PC-3 (cell line): ENCODE results near the gene L3MBTL4. TPM values are rescaled to one million over a fixed set of nuclear protein-coding genes. Genes with fewer than 3 reads are reported as not detected.
A peak's percentile ranks its signal among the peaks of the same experiment; 100 is the strongest.

ENCODE experiments used
- ATAC-seq: fragments of 200-7000 bp; cut with Tn5 transposase; 2 replicates; pipeline ENCODE4 v1.9.1; 2020; ENCODE audit warnings: mild to moderate bottlenecking, moderate library complexity
- BruUV-seq: library from RNA; stranded (reverse); fragments of 400-500 nt; replicated peaks from 2 replicates; lab custom pipeline; 2021; lab: Mats Ljungman, UMichigan
- CTCF ChIA-PET: fragments of 300-600 bp; sonication (Branson Sonifier 250); formaldehyde crosslinking; loops from one replicate; lab custom pipeline; 2022; ENCODE audit warnings: antibody characterized with exemption; lab: Charles Lee
- POLR2A ChIA-PET: fragments of 300-600 bp; sonication (Branson Sonifier 250); formaldehyde crosslinking; loops from one replicate; lab custom pipeline; 2022; ENCODE audit warnings: antibody characterized with exemption; ENCODE audit not compliant: unreplicated experiment; lab: Charles Lee
- DNase-seq: peaks from one replicate; pipeline ENCODE4 v3.0.0-alpha.2; 2015
- H2AFZ ChIP-seq: fragments of 300-600 bp; sonication (generic); 2 replicates; pipeline ENCODE4 v1.6.0; 2016; ENCODE audit warnings: antibody characterized with exemption, low read length
- H3F3A ChIP-seq: fragments of 300-600 bp; sonication (generic); one replicate; pipeline ENCODE4 v1.6.0; 2017; ENCODE audit warnings: antibody characterized with exemption, low read length, control low read depth, mild to moderate bottlenecking; ENCODE audit not compliant: unreplicated experiment
- H3K27ac ChIP-seq: fragments of 300-600 bp; sonication (generic); 2 replicates; pipeline ENCODE4 v1.5.1; 2016; ENCODE audit warnings: mild to moderate bottlenecking, low read length
- H3K27me3 ChIP-seq: fragments of 300-600 bp; sonication (generic); 2 replicates; pipeline ENCODE4 v1.6.1; 2016; ENCODE audit warnings: low read length, mixed read lengths
- H3K36me3 ChIP-seq: fragments of 300-600 bp; sonication (generic); 2 replicates; pipeline ENCODE4 v1.6.1; 2016; ENCODE audit warnings: low read depth, mixed run types, low read length, mixed read lengths
- H3K4me1 ChIP-seq: fragments of 300-600 bp; sonication (generic); 2 replicates; pipeline ENCODE4 v1.5.1; 2016; ENCODE audit warnings: low read length; ENCODE audit not compliant: insufficient read depth
- H3K4me2 ChIP-seq: fragments of 300-600 bp; sonication (generic); 2 replicates; pipeline ENCODE4 v1.6.0; 2016; ENCODE audit warnings: low read length
- H3K4me3 ChIP-seq: fragments of 300-600 bp; sonication (generic); 2 replicates; pipeline ENCODE4 v1.5.1; 2016; ENCODE audit warnings: mild to moderate bottlenecking, low read length, mixed read lengths
- H3K79me2 ChIP-seq: fragments of 300-600 bp; sonication (generic); 2 replicates; pipeline ENCODE4 v1.6.1; 2017; ENCODE audit warnings: low read length, mixed read lengths
- H3K9ac ChIP-seq: fragments of 300-600 bp; sonication (generic); 2 replicates; pipeline ENCODE4 v1.6.0; 2016; ENCODE audit warnings: mild to moderate bottlenecking, low read length
- H3K9me2 ChIP-seq: fragments of 300-600 bp; sonication (generic); replicated peaks from 2 replicates; pipeline ENCODE4 v1.6.1; 2016; ENCODE audit warnings: mixed run types, low read length, mixed read lengths
- H3K9me3 ChIP-seq: fragments of 300-600 bp; sonication (generic); 2 replicates; pipeline ENCODE4 v1.6.1; 2016; ENCODE audit warnings: low read length, mixed read lengths
- H4K20me1 ChIP-seq: fragments of 300-600 bp; sonication (generic); 2 replicates; pipeline ENCODE4 v1.6.1; 2016; ENCODE audit warnings: low read length, mixed read lengths
- EZH2 ChIP-seq: fragments of 300-600 bp; sonication (generic); IDR thresholded peaks from one replicate; pipeline ENCODE4 v1.6.1; 2017; ENCODE audit warnings: antibody characterized with exemption, mild to moderate bottlenecking, low read length; ENCODE audit not compliant: unreplicated experiment
- EZH2phosphoT487 ChIP-seq: fragments of 300-600 bp; sonication (generic); IDR thresholded peaks from 2 replicates; pipeline ENCODE4 v1.6.1; 2018; ENCODE audit warnings: mild to moderate bottlenecking, antibody characterized with exemption, low read length, borderline replicate concordance
- intact Hi-C: fragments of 100-400 bp; cut with micrococcal nuclease; formaldehyde crosslinking; loops from 2 replicates; pipeline ENCODE4 v1.9.0; 2023
- total RNA-seq: library from RNA; depleted of rRNA; stranded (reverse); fragments of >200 nt; gene quantifications from 2 replicates; pipeline ENCODE4 v1.2.3, GENCODE V29; 2014
- TF ChIP-seq, protein P1 (sequence below): fragments of 300-600 bp; sonication (generic); conservative IDR thresholded peaks from 2 replicates; pipeline ENCODE4 v1.5.1; 2017; ENCODE audit warnings: antibody characterized with exemption, low read depth, mild to moderate bottlenecking, low read length

The L3MBTL4 gene
- total RNA-seq, 1 experiment from 2014 or later, result 0.47 TPM

DNA sequence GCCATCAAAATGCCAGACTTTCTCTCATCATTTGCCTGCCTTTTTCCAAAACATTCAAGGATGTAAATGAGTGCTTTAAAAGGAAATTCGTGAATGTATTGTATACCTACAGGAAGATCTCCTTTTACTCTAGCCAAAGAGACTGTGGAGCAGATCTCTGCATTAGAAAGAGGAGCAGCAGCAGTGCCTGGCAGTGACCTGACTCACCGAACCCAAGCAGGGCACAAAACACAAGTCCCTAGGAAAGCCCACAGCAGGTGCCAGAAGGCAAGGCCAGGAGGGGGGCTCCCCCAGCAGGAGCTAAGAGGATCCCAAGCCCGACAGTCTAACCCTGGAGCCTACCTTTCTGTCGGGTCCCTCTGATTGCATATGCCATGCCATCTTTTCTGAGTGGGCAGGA lies 47.9 kb downstream of the L3MBTL4 start:
- Histone ChIP-seq H3K27me3 (no peaks in the 10 kb centered on the region), H3K79me2 (no peaks in the 10 kb centered on the region), H4K20me1 (no peaks in the 10 kb centered on the region), H3K4me2 (no peak overlapping the region), H3K4me1 (0 out of 2 replicates have a peak, but pooled peaks cover 6% of the 10 kb centered on the region), H3F3A (no peaks in the 10 kb centered on the region), H3K9me2 (no peaks in the 10 kb centered on the region), H2AFZ (no peak overlapping the region), H3K9ac (no peak overlapping the region), H3K27ac (no peak overlapping the region), H3K4me3 (no peak overlapping the region), H3K36me3 (no peaks in the 10 kb centered on the region), H3K9me3 (no peaks in the 10 kb centered on the region)
- ATAC-seq (no peak), DNase-seq (no peak)
- POLR2A ChIA-PET, result no interaction called here
- no TSS peak for BruUV-seq
- intact Hi-C loops, result no loop called here
- TF ChIP-seq EZH2phosphoT487, result no peak
- TF ChIP-seq, protein P1, sequence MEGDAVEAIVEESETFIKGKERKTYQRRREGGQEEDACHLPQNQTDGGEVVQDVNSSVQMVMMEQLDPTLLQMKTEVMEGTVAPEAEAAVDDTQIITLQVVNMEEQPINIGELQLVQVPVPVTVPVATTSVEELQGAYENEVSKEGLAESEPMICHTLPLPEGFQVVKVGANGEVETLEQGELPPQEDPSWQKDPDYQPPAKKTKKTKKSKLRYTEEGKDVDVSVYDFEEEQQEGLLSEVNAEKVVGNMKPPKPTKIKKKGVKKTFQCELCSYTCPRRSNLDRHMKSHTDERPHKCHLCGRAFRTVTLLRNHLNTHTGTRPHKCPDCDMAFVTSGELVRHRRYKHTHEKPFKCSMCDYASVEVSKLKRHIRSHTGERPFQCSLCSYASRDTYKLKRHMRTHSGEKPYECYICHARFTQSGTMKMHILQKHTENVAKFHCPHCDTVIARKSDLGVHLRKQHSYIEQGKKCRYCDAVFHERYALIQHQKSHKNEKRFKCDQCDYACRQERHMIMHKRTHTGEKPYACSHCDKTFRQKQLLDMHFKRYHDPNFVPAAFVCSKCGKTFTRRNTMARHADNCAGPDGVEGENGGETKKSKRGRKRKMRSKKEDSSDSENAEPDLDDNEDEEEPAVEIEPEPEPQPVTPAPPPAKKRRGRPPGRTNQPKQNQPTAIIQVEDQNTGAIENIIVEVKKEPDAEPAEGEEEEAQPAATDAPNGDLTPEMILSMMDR, result no peak
- no peak for TF ChIP-seq EZH2
- CTCF ChIA-PET, result no interaction called here

- H3K79me2 ChIP-seq, result no peaks in the 10 kb centered on the region
- H4K20me1 ChIP-seq, result no peaks in the 10 kb centered on the region
- H3K9ac ChIP-seq, result no peak overlapping the region
- H3F3A ChIP-seq, result no peaks in the 10 kb centered on the region
- BruUV-seq, result no TSS peak
- H3K9me3 ChIP-seq, result no peaks in the 10 kb centered on the region
- H2AFZ ChIP-seq, result no peak overlapping the region
- intact Hi-C loops, result no loop called here
- H3K4me1 ChIP-seq, result 0 out of 2 replicates have a peak, but pooled peaks cover 6% of the 10 kb centered on the region
- no peak overlapping the region for H3K27ac ChIP-seq
- ChIA-PET POLR2A (interaction anchor here (0.6 to 0.7 kb wide), 2 partner anchors 9 to 170 kb away, joined by 3 read pairs; no protein-coding TSS in a partner anchor), CTCF (no interaction called here)
- no peak overlapping the region for H3K4me2 ChIP-seq
- ATAC-seq (no peak), DNase-seq (no peak)
- H3K9me2 ChIP-seq, result no peaks in the 10 kb centered on the region
- no peak overlapping the region for H3K4me3 ChIP-seq
- H3K36me3 ChIP-seq, result no peaks in the 10 kb centered on the region
- TF ChIP-seq EZH2phosphoT487 (no peak), EZH2 (no peak)
- TF ChIP-seq, protein P1, result no peak
- H3K27me3 ChIP-seq, result no peaks in the 10 kb centered on the region
Measured at GRCh38 chr18:6365385-6365784, 49.3 kb downstream of the L3MBTL4 start.

GRCh38 chr18:6363216-6363615 lies 51.5 kb downstream of the L3MBTL4 start:
- no peaks in the 10 kb centered on the region for H3K36me3 ChIP-seq
- H3K9me3 ChIP-seq, result no peaks in the 10 kb centered on the region
- no peaks in the 10 kb centered on the region for H3K27me3 ChIP-seq
- peak overlapping the region; percentile 94 for H2AFZ ChIP-seq
- ChIA-PET POLR2A (interaction anchor here (0.6 kb wide), 1 partner anchor 108 kb away, joined by 3 read pairs; no protein-coding TSS in a partner anchor), CTCF (no interaction called here)
- DNase-seq, result no peak
- H4K20me1 ChIP-seq, result no peaks in the 10 kb centered on the region
- H3K79me2 ChIP-seq, result no peaks in the 10 kb centered on the region
- TF ChIP-seq EZH2 (no peak), EZH2phosphoT487 (no peak)
- TF ChIP-seq, protein P1, result no peak
- peak overlapping the region; percentile 52 for H3K9ac ChIP-seq
- intact Hi-C loops, result no loop called here
- peak overlapping the region; percentile 85 for H3K4me2 ChIP-seq
- H3K9me2 ChIP-seq, result no peaks in the 10 kb centered on the region
- ATAC-seq, result peak; percentile 36
- no TSS peak for BruUV-seq
- H3K4me1 ChIP-seq, result 0 out of 2 replicates have a peak, but pooled peaks cover 6% of the 10 kb centered on the region
- peak overlapping the region; percentile 23 for H3K27ac ChIP-seq
- H3K4me3 ChIP-seq, result peak overlapping the region; percentile 65
- no peaks in the 10 kb centered on the region for H3F3A ChIP-seq
